Measurements from ENCODE around the gene ATG7. TPM values are rescaled to one million over a fixed set of nuclear protein-coding genes. Genes with fewer than 3 reads are reported as not detected.
"Not testable (repeated sequence)": the region's sequence is repeated elsewhere in the genome, so short reads cannot be mapped to it uniquely, and the experiment has no call there.

Gene ATG7
- polyA plus RNA-seq, 2 of the 4 experiments (the other 2 are of a cell fraction), result 27.2 to 41.2 TPM

- Histone ChIP-seq H3K9me3 (no peaks in the 10 kb centered on the region), H3K4me1 (peaks cover 20% of the 10 kb centered on the region), H3K4me2 (no peak overlapping the region), H3K4me3 (no peak overlapping the region), H3K27ac (no peak overlapping the region)
- POLR2A ChIA-PET, result no interaction called here
- CTCF ChIA-PET, result no interaction called here
- no peak for ATAC-seq
- TF ChIP-seq MAZ (IDR thresholded peaks at IDR 0.05; ENCODE audit: borderline replicate concordance, low read depth, low read length), result no peak
- no peak for TF ChIP-seq CHD2 (IDR thresholded peaks at IDR 0.05; ENCODE audit: low read length, partially characterized antibody)
- no peak for TF ChIP-seq MYC (IDR thresholded peaks at IDR 0.05; ENCODE audit: borderline replicate concordance, low read length)
- TF ChIP-seq NFE2L2 (conservative IDR thresholded peaks at IDR 0.05; ENCODE audit: low read length), result no peak
- no peak for TF ChIP-seq CHD4 (IDR thresholded peaks at IDR 0.05; ENCODE audit: borderline replicate concordance)
- no peak for TF ChIP-seq FOSL2 (IDR thresholded peaks at IDR 0.05)
- no peak for TF ChIP-seq FOSL2 (CRISPR knock-in tag; IDR thresholded peaks at IDR 0.05)
- no peak for TF ChIP-seq REST (IDR thresholded peaks at IDR 0.05)
- no peak for TF ChIP-seq PHF8 (IDR thresholded peaks at IDR 0.05; ENCODE audit: borderline replicate concordance, low read depth)
- no peak for TF ChIP-seq RNF2 (IDR thresholded peaks at IDR 0.05; ENCODE audit: borderline replicate concordance, low read depth)
- TF ChIP-seq MAFK (IDR thresholded peaks at IDR 0.05; ENCODE audit: partially characterized antibody), result no peak
- TF ChIP-seq ZC3H11A (IDR thresholded peaks at IDR 0.05), result no peak
- no peak for TF ChIP-seq USF2 (IDR thresholded peaks at IDR 0.05)
- no peak for TF ChIP-seq E2F6 (IDR thresholded peaks at IDR 0.05; ENCODE audit: borderline replicate concordance, low read depth)
- TF ChIP-seq ELK1 (IDR thresholded peaks at IDR 0.05; ENCODE audit: low read depth, low read length), result no peak
- no peak for TF ChIP-seq SREBF2 (IDR thresholded peaks at IDR 0.05)
- TF ChIP-seq RARB (CRISPR knock-in tag; IDR thresholded peaks at IDR 0.05), result no peak
- WGBS (ENCODE audit: missing lambda C conversion rate), result 85% methylated on average over 5 of the region's 5 CpGs
- DNase-seq (ENCODE audit: low read depth in 1 of 2, low spot score in 1 of 2), result no peak
- no peak for FAIRE-seq
Measured at GRCh38 chr3:11510356-11510755, 238.2 kb downstream of the ATG7 start.

- H3K4me2 ChIP-seq; CTCF ChIA-PET; ATAC-seq; H3K27ac ChIP-seq; H3K4me3 ChIP-seq; FAIRE-seq; DNase-seq (ENCODE audit: low read depth in 1 of 2, low spot score in 1 of 2); H3K9me3 ChIP-seq; POLR2A ChIA-PET: not testable (repeated sequence)
- peaks cover 20% of the 10 kb centered on the region for H3K4me1 ChIP-seq
- no CpG with 5 or more reads among the region's 20 CpGs for WGBS (ENCODE audit: missing lambda C conversion rate)
Measured at GRCh38 chr3:11511606-11512005, 239.4 kb downstream of the ATG7 start.

- POLR2A ChIA-PET; H3K4me3 ChIP-seq; FAIRE-seq; DNase-seq (ENCODE audit: low read depth in 1 of 2, low spot score in 1 of 2); H3K27ac ChIP-seq; ATAC-seq; H3K4me2 ChIP-seq; H3K9me3 ChIP-seq: not testable (repeated sequence)
- CTCF ChIA-PET, result interaction anchor here (1.7 kb wide), 1 partner anchor 25 kb away, joined by 5 read pairs; no protein-coding TSS in a partner anchor
- 96% methylated on average over 16 of the region's 27 CpGs for WGBS (ENCODE audit: missing lambda C conversion rate)
- H3K4me1 ChIP-seq, result peaks cover 20% of the 10 kb centered on the region
Measured at GRCh38 chr3:11513125-11513816, 241.1 kb downstream of the ATG7 start.

Data from A549 (cell line).